Measurements from ENCODE around the gene PRLH.
"Not testable (repeated sequence)": the region's sequence is repeated elsewhere in the genome, so short reads cannot be mapped to it uniquely, and the experiment has no call there.

PRLH gene

GRCh38 chr2:237602409-237602808 is 36.0 kb downstream of the PRLH start:
- no peak for DNase-seq

GRCh38 chr2:237603049-237603717 is 36.8 kb downstream of the PRLH start:
- no peak for DNase-seq

- DNase-seq, result peak in 2 of 4 experiments; percentile 17 to 23
Measured at GRCh38 chr2:237603718-237604362, 37.5 kb downstream of the PRLH start.

- no peak for DNase-seq
Measured at GRCh38 chr2:237604391-237604790, 38.0 kb downstream of the PRLH start.

GRCh38 chr2:237604960-237605359 is 38.6 kb downstream of the PRLH start:
- no peak for DNase-seq

- DNase-seq, result not testable (repeated sequence)
Measured at GRCh38 chr2:237606522-237606921, 40.1 kb downstream of the PRLH start.

- no peak for DNase-seq
Measured at GRCh38 chr2:237612527-237613357, 46.4 kb downstream of the PRLH start.

- no peak for DNase-seq
Measured at GRCh38 chr2:237613679-237614078, 47.3 kb downstream of the PRLH start.

GRCh38 chr2:237614151-237614720 is 47.9 kb downstream of the PRLH start:
- DNase-seq, result no peak

- DNase-seq, result no peak
Measured at GRCh38 chr2:237615631-237616249, 49.4 kb downstream of the PRLH start.

- DNase-seq, result no peak
Measured at GRCh38 chr2:237616373-237616733, 50.0 kb downstream of the PRLH start.

All from activated CD4-positive, CD25-positive, alpha-beta regulatory T cell (primary cell).